WTC11 (cell line): ENCODE measurements around the gene SLC6A1. TPM values are rescaled to one million over a fixed set of nuclear protein-coding genes. Genes with fewer than 3 reads are reported as not detected.

Experiments
- ATAC-seq: fragments of 200-7000 bp; cut with Tn5 transposase; 2 replicates; pipeline ENCODE4 v1.10.0; 2021; ENCODE audit warnings: mild to moderate bottlenecking, moderate library complexity
- CTCF ChIA-PET: fragments of 300-600 bp; sonication (Branson Sonifier 250); formaldehyde crosslinking; loops from one replicate; lab custom pipeline; 2021; ENCODE audit warnings: antibody characterized with exemption; lab: Charles Lee
- POLR2A ChIA-PET: fragments of 350-600 bp; sonication (Branson Sonifier 250); formaldehyde crosslinking; loops from one replicate; lab custom pipeline; 2021; ENCODE audit warnings: antibody characterized with exemption; lab: Charles Lee
- DNase-seq: peaks from one replicate; pipeline ENCODE4 v3.0.0; 2021; ENCODE audit warnings: low spot score
- H3K27ac Mint-ChIP-seq: 2 replicates; pipeline ENCODE4 v1.8.0; 2021; ENCODE audit warnings: mixed read lengths
- H3K27me3 Mint-ChIP-seq: 2 replicates; pipeline ENCODE4 v1.8.0; 2021; ENCODE audit warnings: low read depth, mild to moderate bottlenecking, moderate library complexity, mixed read lengths
- H3K36me3 Mint-ChIP-seq: 2 replicates; pipeline ENCODE4 v1.8.0; 2021; ENCODE audit warnings: mixed read lengths
- H3K4me1 Mint-ChIP-seq: 2 replicates; pipeline ENCODE4 v1.8.0; 2022; ENCODE audit warnings: mixed read lengths
- H3K4me3 Mint-ChIP-seq: 2 replicates; pipeline ENCODE4 v1.8.0; 2021; ENCODE audit warnings: mild to moderate bottlenecking, moderate library complexity, mixed read lengths
- H3K9me3 Mint-ChIP-seq: 2 replicates; pipeline ENCODE4 v1.8.0; 2021; ENCODE audit warnings: mixed read lengths
- AR ChIP-seq: fragments of 250-450 bp; sonication (Bioruptor Pico); IDR thresholded peaks from 2 replicates; pipeline ENCODE4 v1.9.0; 2021; ENCODE audit warnings: mild to moderate bottlenecking
- ATF2 ChIP-seq: sonication (generic); formaldehyde crosslinking; IDR thresholded peaks from 2 replicates; pipeline ENCODE4 v1.8.1; 2022; ENCODE audit warnings: low read depth, missing genetic modification reagents, borderline replicate concordance
- CDX4 ChIP-seq: fragments of 250-450 bp; sonication (Bioruptor Pico); IDR thresholded peaks from 2 replicates; pipeline ENCODE4 v1.9.0; 2021; ENCODE audit warnings: moderate library complexity, mild to moderate bottlenecking, inconsistent platforms, borderline replicate concordance
- ESRRA ChIP-seq: sonication (generic); formaldehyde crosslinking; IDR thresholded peaks from 2 replicates; pipeline ENCODE4 v1.8.1; 2022; ENCODE audit warnings: mild to moderate bottlenecking, missing genetic modification reagents, borderline replicate concordance
- ETV6 ChIP-seq: sonication (generic); formaldehyde crosslinking; IDR thresholded peaks from 2 replicates; pipeline ENCODE4 v1.8.1; 2022; ENCODE audit warnings: mild to moderate bottlenecking, missing genetic modification reagents
- FOXP1 ChIP-seq: sonication (generic); formaldehyde crosslinking; IDR thresholded peaks from 2 replicates; pipeline ENCODE4 v1.8.0; 2022; ENCODE audit warnings: missing genetic modification reagents, mild to moderate bottlenecking, moderate library complexity, borderline replicate concordance
- GRHL2 ChIP-seq: fragments of 250-450 bp; sonication (Bioruptor Pico); IDR thresholded peaks from 2 replicates; pipeline ENCODE4 v1.8.0; 2022; ENCODE audit warnings: mild to moderate bottlenecking, moderate library complexity; ENCODE audit not compliant: insufficient replicate concordance, severe bottlenecking
- GTF2I ChIP-seq: fragments of 250-450 bp; sonication (Bioruptor Pico); conservative IDR thresholded peaks from 2 replicates; pipeline ENCODE4 v1.4.0; 2021; ENCODE audit warnings: mild to moderate bottlenecking
- IRF2 ChIP-seq: sonication (generic); formaldehyde crosslinking; IDR thresholded peaks from 2 replicates; pipeline ENCODE4 v1.8.0; 2022; ENCODE audit warnings: low read depth, missing genetic modification reagents, borderline replicate concordance
- JAZF1 ChIP-seq: fragments of 250-450 bp; sonication (Bioruptor Pico); IDR thresholded peaks from 2 replicates; pipeline ENCODE4 v1.9.0; 2021; ENCODE audit warnings: moderate library complexity, mild to moderate bottlenecking, inconsistent platforms
- KAT7 ChIP-seq: sonication (generic); formaldehyde crosslinking; IDR thresholded peaks from 2 replicates; pipeline ENCODE4 v1.8.1; 2023; ENCODE audit warnings: missing genetic modification reagents, mild to moderate bottlenecking, borderline replicate concordance
- NFATC4 ChIP-seq: fragments of 250-450 bp; sonication (Bioruptor Pico); IDR thresholded peaks from 2 replicates; pipeline ENCODE4 v1.9.0; 2021; ENCODE audit warnings: mild to moderate bottlenecking
- NR3C1 ChIP-seq: sonication (generic); formaldehyde crosslinking; conservative IDR thresholded peaks from 2 replicates; pipeline ENCODE4 v1.8.1; 2023; ENCODE audit warnings: low read depth, mild to moderate bottlenecking, missing genetic modification reagents
- OVOL2 ChIP-seq: fragments of 250-450 bp; sonication (Bioruptor Pico); IDR thresholded peaks from 2 replicates; pipeline ENCODE4 v1.9.0; 2021; ENCODE audit warnings: mild to moderate bottlenecking, borderline replicate concordance
- RELA ChIP-seq: sonication (generic); formaldehyde crosslinking; IDR thresholded peaks from 2 replicates; pipeline ENCODE4 v1.8.1; 2022; ENCODE audit warnings: missing genetic modification reagents, mild to moderate bottlenecking, borderline replicate concordance
- SMAD3 ChIP-seq: sonication (generic); formaldehyde crosslinking; IDR thresholded peaks from 2 replicates; pipeline ENCODE4 v1.8.0; 2022; ENCODE audit warnings: missing genetic modification reagents, mild to moderate bottlenecking, borderline replicate concordance
- ZBTB21 ChIP-seq: sonication (generic); formaldehyde crosslinking; IDR thresholded peaks from 2 replicates; pipeline ENCODE4 v1.8.1; 2023; ENCODE audit warnings: mild to moderate bottlenecking, missing genetic modification reagents, borderline replicate concordance
- ZMAT4 ChIP-seq: fragments of 250-450 bp; sonication (Bioruptor Pico); IDR thresholded peaks from 2 replicates; pipeline ENCODE4 v1.9.0; 2021; ENCODE audit warnings: mild to moderate bottlenecking
- ZNF138 ChIP-seq: sonication (generic); formaldehyde crosslinking; conservative IDR thresholded peaks from 2 replicates; pipeline ENCODE4 v1.8.1; 2022; ENCODE audit warnings: mild to moderate bottlenecking, moderate library complexity, missing genetic modification reagents
- ZNF425 ChIP-seq: fragments of 250-450 bp; sonication (Bioruptor Pico); conservative IDR thresholded peaks from 2 replicates; pipeline ENCODE4 v1.9.0; 2021; ENCODE audit warnings: mild to moderate bottlenecking
- total RNA-seq: library from RNA; stranded (reverse); gene quantifications from 3 replicates; pipeline ENCODE4 v1.2.3, GENCODE V29; 2021

The SLC6A1 gene
- total RNA-seq, 1 experiment from 2014 or later, result 0.72 TPM

GRCh38 chr3:10968401-10968800 is 24.1 kb upstream of the SLC6A1 start (continued):
- TF ChIP-seq GRHL2, result no peak
- no peak for TF ChIP-seq RELA
- no peak for TF ChIP-seq IRF2 (CRISPR knock-in tag)
- no peak for TF ChIP-seq FOXP1 (CRISPR knock-in tag)

- H3K4me3 Mint-ChIP-seq, result no peak overlapping the region
- no peak overlapping the region for H3K27ac Mint-ChIP-seq
- H3K36me3 Mint-ChIP-seq, result no peaks in the 10 kb centered on the region
- DNase-seq (no peak), ATAC-seq (no peak)
- H3K27me3 Mint-ChIP-seq, result peaks cover 2% of the 10 kb centered on the region
- no peak for TF ChIP-seq CDX4 (CRISPR knock-in tag)
- no peak for TF ChIP-seq NFATC4
- no peak for TF ChIP-seq ZNF138 (CRISPR knock-in tag)
- no peak for TF ChIP-seq ETV6 (CRISPR knock-in tag)
- no peak for TF ChIP-seq SMAD3 (CRISPR knock-in tag)
- TF ChIP-seq JAZF1 (CRISPR knock-in tag), result no peak
- no peak for TF ChIP-seq ESRRA (CRISPR knock-in tag)
- TF ChIP-seq NR3C1, result no peak
- no peak for TF ChIP-seq GTF2I (CRISPR knock-in tag)
- TF ChIP-seq AR (CRISPR knock-in tag), result no peak
- no peak for TF ChIP-seq ATF2 (CRISPR knock-in tag)
- TF ChIP-seq ZNF425 (CRISPR knock-in tag), result no peak
- TF ChIP-seq ZMAT4, result no peak
- no peak for TF ChIP-seq ZBTB21 (CRISPR knock-in tag)
- TF ChIP-seq KAT7 (CRISPR knock-in tag), result no peak
- no peak for TF ChIP-seq OVOL2 (CRISPR knock-in tag)
- ChIA-PET POLR2A (no interaction called here), CTCF (interaction anchor here (1.1 to 2.5 kb wide), 6 partner anchors 8 to 91 kb away, joined by 3 to 7 read pairs (median 4); no protein-coding TSS in a partner anchor)
- H3K4me1 Mint-ChIP-seq, result peaks cover 33% of the 10 kb centered on the region
- H3K9me3 Mint-ChIP-seq, result no peaks in the 10 kb centered on the region
Measured at GRCh38 chr3:10970306-10970960, 22.1 kb upstream of the SLC6A1 start.
